Measurements from ENCODE around the gene CISD1. TPM values are rescaled to one million over a fixed set of nuclear protein-coding genes. Genes with fewer than 3 reads are reported as not detected.

The CISD1 gene
- total and polyA plus RNA-seq, 10 of the 15 experiments (the other 5 are each of a cell fraction or from before 2014, with no cell fraction given) = 23.0 to 162 (median 58.5) TPM

DNA sequence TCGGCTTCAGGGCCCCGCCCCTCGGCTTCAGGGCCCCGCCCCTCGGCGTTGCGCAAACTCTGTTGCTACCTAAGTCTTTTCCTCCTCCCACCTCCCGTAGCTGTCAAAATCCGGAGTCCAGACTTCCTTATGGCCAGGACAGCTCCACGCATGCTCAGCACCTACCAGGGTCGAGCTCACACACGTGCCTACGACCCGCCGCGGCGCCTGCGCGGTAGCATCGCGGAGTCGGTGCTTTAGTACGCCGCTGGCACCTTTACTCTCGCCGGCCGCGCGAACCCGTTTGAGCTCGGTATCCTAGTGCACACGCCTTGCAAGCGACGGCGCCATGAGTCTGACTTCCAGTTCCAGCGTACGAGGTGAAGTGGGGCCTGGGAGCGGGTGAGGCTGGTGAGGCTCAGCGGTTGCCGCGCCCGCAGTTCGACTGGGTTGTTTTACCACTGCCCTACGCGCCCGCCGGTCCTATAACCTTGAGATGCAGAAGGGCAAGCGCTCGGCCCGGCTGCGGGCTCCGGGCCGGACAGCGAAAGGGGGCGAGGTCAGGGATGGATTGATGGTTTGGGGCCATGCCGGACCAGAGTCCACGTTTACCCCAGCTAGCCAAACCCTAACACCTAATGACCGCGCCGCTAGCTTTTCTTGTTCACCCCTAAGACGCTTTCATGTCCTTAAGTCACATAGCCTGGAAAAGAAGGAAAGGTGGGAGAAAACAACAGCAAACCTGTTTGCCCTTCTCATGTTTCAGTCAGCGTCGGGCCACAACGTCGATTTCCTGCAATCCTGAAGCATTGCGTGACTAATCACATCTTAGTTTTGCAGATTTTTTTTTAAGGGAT lies at the start of gene CISD1 (continued):
- TF ChIP-seq, protein P1, sequence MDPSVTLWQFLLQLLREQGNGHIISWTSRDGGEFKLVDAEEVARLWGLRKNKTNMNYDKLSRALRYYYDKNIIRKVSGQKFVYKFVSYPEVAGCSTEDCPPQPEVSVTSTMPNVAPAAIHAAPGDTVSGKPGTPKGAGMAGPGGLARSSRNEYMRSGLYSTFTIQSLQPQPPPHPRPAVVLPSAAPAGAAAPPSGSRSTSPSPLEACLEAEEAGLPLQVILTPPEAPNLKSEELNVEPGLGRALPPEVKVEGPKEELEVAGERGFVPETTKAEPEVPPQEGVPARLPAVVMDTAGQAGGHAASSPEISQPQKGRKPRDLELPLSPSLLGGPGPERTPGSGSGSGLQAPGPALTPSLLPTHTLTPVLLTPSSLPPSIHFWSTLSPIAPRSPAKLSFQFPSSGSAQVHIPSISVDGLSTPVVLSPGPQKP (IDR thresholded peaks at IDR 0.05; ENCODE audit: low read depth, low read length) = no peak
- TF ChIP-seq LARP7 (IDR thresholded peaks at IDR 0.05) = peak; percentile 73; the same call in 1 of the 2 replicates
- TF ChIP-seq POLR2AphosphoS5 (IDR thresholded peaks at IDR 0.05; ENCODE audit: low read length) = peak; percentile 81
- peak; percentile 55; the same call in 1 of the 2 replicates for TF ChIP-seq NR2F1 (conservative IDR thresholded peaks at IDR 0.05)
- peak; percentile 95 for TF ChIP-seq NRF1 (conservative IDR thresholded peaks at IDR 0.05; ENCODE audit: low read depth, low read length)
- TF ChIP-seq MEF2A (IDR thresholded peaks at IDR 0.05; ENCODE audit: insufficient read depth, low read depth, low read length) = 0 out of 2 replicates have a peak, but pooled peaks have one; percentile 31
- peak; percentile 38 for TF ChIP-seq KLF5 (IDR thresholded peaks at IDR 0.05; ENCODE audit: partially characterized antibody)
- no peak for TF ChIP-seq TBL1XR1 (IDR thresholded peaks at IDR 0.05; ENCODE audit: low read depth, low read length)
- TF ChIP-seq SKIL (IDR thresholded peaks at IDR 0.05; ENCODE audit: low read depth, poor library complexity, severe bottlenecking) = no peak
- TF ChIP-seq TARDBP (IDR thresholded peaks at IDR 0.05; ENCODE audit: borderline replicate concordance) = peak; percentile 38; the same call in 1 of the 2 replicates
- peak; percentile 90 for TF ChIP-seq SP1 (IDR thresholded peaks at IDR 0.05; ENCODE audit: low read depth, low read length)
- no peak for TF ChIP-seq EP300 (IDR thresholded peaks at IDR 0.05; ENCODE audit: borderline replicate concordance in 1 of 2, control insufficient read depth in 1 of 2, low read depth in 2 of 2, low read length in 2 of 2)
- TF ChIP-seq ZNF274 (IDR thresholded peaks at IDR 0.05; ENCODE audit: insufficient read depth, insufficient read length) = no peak
- TF ChIP-seq FOXM1 (IDR thresholded peaks at IDR 0.05; ENCODE audit: low read depth, low read length) = no peak
- no peak for TF ChIP-seq HDAC6 (IDR thresholded peaks at IDR 0.05; ENCODE audit: unreplicated experiment)
- TF ChIP-seq PKNOX1 (IDR thresholded peaks at IDR 0.05) = peak; percentile 72
- TF ChIP-seq EED (IDR thresholded peaks at IDR 0.05; ENCODE audit: low read depth) = 0 out of 2 replicates have a peak, but pooled peaks have one; percentile 14
- no peak for TF ChIP-seq NFYA (IDR thresholded peaks at IDR 0.05; ENCODE audit: borderline replicate concordance, low read depth, low read length)
- peak; percentile 80 for TF ChIP-seq CHD2 (IDR thresholded peaks at IDR 0.05; ENCODE audit: borderline replicate concordance, low read depth, low read length)
- no peak for TF ChIP-seq KDM1A (IDR thresholded peaks at IDR 0.05; ENCODE audit: borderline replicate concordance)
- TF ChIP-seq, protein P2, sequence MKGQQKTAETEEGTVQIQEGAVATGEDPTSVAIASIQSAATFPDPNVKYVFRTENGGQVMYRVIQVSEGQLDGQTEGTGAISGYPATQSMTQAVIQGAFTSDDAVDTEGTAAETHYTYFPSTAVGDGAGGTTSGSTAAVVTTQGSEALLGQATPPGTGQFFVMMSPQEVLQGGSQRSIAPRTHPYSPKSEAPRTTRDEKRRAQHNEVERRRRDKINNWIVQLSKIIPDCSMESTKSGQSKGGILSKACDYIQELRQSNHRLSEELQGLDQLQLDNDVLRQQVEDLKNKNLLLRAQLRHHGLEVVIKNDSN (IDR thresholded peaks at IDR 0.05; ENCODE audit: borderline replicate concordance, extremely low read length, insufficient read depth, low read depth, low read length) = peak; percentile 79
- peak; percentile 25; the same call in 1 of the 2 replicates for TF ChIP-seq CBX5 (IDR thresholded peaks at IDR 0.05; ENCODE audit: low read depth)
- peak in 1 of 2 experiments; percentile 25; a peak in 1 of 3 replicates for TF ChIP-seq EGR1 (IDR thresholded peaks at IDR 0.05; ENCODE audit: borderline replicate concordance in 1 of 2, low read depth in 2 of 2, low read length in 2 of 2)

Measured in GM12878 (cell line).